Measurements from ENCODE around the gene C10orf53. TPM values are rescaled to one million over a fixed set of nuclear protein-coding genes. Genes with fewer than 3 reads are reported as not detected.

The C10orf53 gene
- total and polyA plus RNA-seq, 8 donors = not detected

GRCh38 chr10:49700211-49700610 lies 20.8 kb downstream of the C10orf53 start:
- H3K4me1 ChIP-seq = no peaks in the 10 kb centered on the region
- DNase-seq (no peak), FAIRE-seq (no peak), ATAC-seq (no peak)
- H3K9me3 ChIP-seq = no peaks in the 10 kb centered on the region
- H3K4me3 ChIP-seq = no peak overlapping the region
- H3K27me3 ChIP-seq = no peaks in the 10 kb centered on the region
- intact Hi-C loops (cut with DNase I) = no loop called here
- H3K36me3 ChIP-seq = no peaks in the 10 kb centered on the region
- H3K27ac ChIP-seq = no peak overlapping the region
- no peak for TF ChIP-seq CTCF (IDR thresholded peaks at IDR 0.05)
- WGBS, 2 donors = 79% methylated on average over 3 of the region's 3 CpGs

GRCh38 chr10:49700997-49701396 lies 21.5 kb downstream of the C10orf53 start:
- no peaks in the 10 kb centered on the region for H3K27me3 ChIP-seq
- no peaks in the 10 kb centered on the region for H3K4me1 ChIP-seq
- no peaks in the 10 kb centered on the region for H3K36me3 ChIP-seq
- no peak for FAIRE-seq
- H3K9me3 ChIP-seq = no peaks in the 10 kb centered on the region
- WGBS, 2 donors = 8 to 9% methylated on average over 3 of the region's 3 CpGs
- H3K27ac ChIP-seq = no peak overlapping the region
- no peak for ATAC-seq
- no peak for TF ChIP-seq CTCF (IDR thresholded peaks at IDR 0.05)
- H3K4me3 ChIP-seq = no peak overlapping the region
- no peak for DNase-seq
- intact Hi-C loops (cut with DNase I) = no loop called here

GRCh38 chr10:49707585-49707984 lies 28.1 kb downstream of the C10orf53 start:
- intact Hi-C loops (cut with DNase I) = no loop called here
- no peak overlapping the region for H3K4me3 ChIP-seq
- no peaks in the 10 kb centered on the region for H3K4me1 ChIP-seq
- no peak for TF ChIP-seq CTCF (IDR thresholded peaks at IDR 0.05)
- no peak overlapping the region for H3K27ac ChIP-seq
- no peak for ATAC-seq
- DNase-seq = no peak
- no peaks in the 10 kb centered on the region for H3K27me3 ChIP-seq
- FAIRE-seq = no peak
- no peaks in the 10 kb centered on the region for H3K36me3 ChIP-seq
- whole genome bisulfite sequencing, 2 donors = 50 to 72% methylated on average over 3 of the region's 3 CpGs
- H3K9me3 ChIP-seq = no peaks in the 10 kb centered on the region

GRCh38 chr10:49709934-49710333 lies 30.5 kb downstream of the C10orf53 start:
- FAIRE-seq = no peak
- Histone ChIP-seq H3K27ac (no peak overlapping the region), H3K4me1 (no peaks in the 10 kb centered on the region), H3K36me3 (no peaks in the 10 kb centered on the region), H3K9me3 (no peaks in the 10 kb centered on the region), H3K4me3 (no peak overlapping the region), H3K27me3 (no peaks in the 10 kb centered on the region)
- no peak for TF ChIP-seq CTCF (IDR thresholded peaks at IDR 0.05)
- DNase-seq = no peak
- WGBS, 2 donors = 47 to 49% methylated on average over 5 of the region's 5 CpGs
- ATAC-seq = no peak
- intact Hi-C loops (cut with DNase I) = no loop called here

GRCh38 chr10:49710966-49711365 lies 31.5 kb downstream of the C10orf53 start:
- no peak overlapping the region for H3K27ac ChIP-seq
- 59 to 64% methylated on average over 6 of the region's 6 CpGs for WGBS, 2 donors
- ATAC-seq = no peak
- TF ChIP-seq CTCF (IDR thresholded peaks at IDR 0.05) = no peak
- no peaks in the 10 kb centered on the region for H3K36me3 ChIP-seq
- no peaks in the 10 kb centered on the region for H3K27me3 ChIP-seq
- no peak for DNase-seq
- no peak for FAIRE-seq
- no peak overlapping the region for H3K4me3 ChIP-seq
- intact Hi-C loops (cut with DNase I) = no loop called here
- H3K4me1 ChIP-seq = no peaks in the 10 kb centered on the region
- no peaks in the 10 kb centered on the region for H3K9me3 ChIP-seq

Data from pancreas (tissue), 10 donors.